Activated CD8-positive, alpha-beta memory T cell treated with anti-CD3 and anti-CD28 coated beads, Interleukin-2, amount 50 U/mL, for 24 hours (primary cell): ENCODE results near the gene OR52M1.

Source experiments
- DNase-seq: peaks from one replicate; pipeline ENCODE4 v3.0.0-alpha.2; 2020; ENCODE audit errors: extremely low read depth

The OR52M1 gene

DNA sequence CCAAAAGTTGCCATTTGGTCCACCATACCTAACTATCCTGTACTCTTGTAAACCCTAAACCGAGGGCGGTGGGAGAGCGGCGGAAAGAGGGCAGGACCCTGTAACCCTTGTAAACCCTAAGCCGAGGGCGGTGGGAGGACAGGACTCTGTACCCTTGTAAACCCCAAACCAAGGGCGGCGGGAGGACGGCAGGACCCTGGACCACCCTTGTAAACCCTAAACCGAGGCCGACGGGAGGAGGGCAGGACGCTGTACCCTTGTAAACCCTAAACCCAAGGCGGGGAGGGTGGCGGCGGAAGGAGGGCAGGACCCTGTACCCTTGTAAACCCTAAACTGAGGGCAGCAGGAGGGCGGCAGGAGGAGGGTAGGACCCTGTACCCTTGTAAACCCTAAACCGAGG lies 24.1 kb downstream of the OR52M1 start:
- no peak for DNase-seq

DNA sequence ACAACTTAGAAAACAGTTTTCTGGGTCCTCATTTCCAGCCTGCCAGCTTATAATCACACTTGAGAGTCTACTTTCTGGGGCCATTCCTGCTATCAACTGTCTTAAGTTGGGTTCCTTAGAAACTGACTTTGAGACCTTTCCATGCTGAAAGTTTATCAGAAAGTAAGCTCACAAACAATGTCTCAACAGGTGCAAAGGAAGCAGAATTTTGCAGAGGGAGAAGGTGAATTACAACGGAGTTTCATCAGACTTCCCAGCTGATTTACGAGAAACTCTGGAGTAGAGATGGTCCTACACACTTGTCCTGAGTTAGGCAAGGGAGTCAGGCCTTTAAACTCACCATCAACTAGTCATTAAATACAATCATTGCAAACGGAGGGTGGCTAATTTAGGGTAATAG lies 31.9 kb downstream of the OR52M1 start:
- DNase-seq: no peak

GRCh38 chr11:4577761-4578160 lies 32.8 kb downstream of the OR52M1 start:
- DNase-seq: no peak

GRCh38 chr11:4578624-4579023 lies 33.6 kb downstream of the OR52M1 start:
- DNase-seq: no peak

GRCh38 chr11:4580124-4580523 lies 35.1 kb downstream of the OR52M1 start:
- no peak for DNase-seq

GRCh38 chr11:4581443-4581842 lies 36.5 kb downstream of the OR52M1 start, which contains the start of gene OR52I2:
Gene OR52I2, plus strand, starts transcription at chr11:4581743.
- DNase-seq: no peak

DNA sequence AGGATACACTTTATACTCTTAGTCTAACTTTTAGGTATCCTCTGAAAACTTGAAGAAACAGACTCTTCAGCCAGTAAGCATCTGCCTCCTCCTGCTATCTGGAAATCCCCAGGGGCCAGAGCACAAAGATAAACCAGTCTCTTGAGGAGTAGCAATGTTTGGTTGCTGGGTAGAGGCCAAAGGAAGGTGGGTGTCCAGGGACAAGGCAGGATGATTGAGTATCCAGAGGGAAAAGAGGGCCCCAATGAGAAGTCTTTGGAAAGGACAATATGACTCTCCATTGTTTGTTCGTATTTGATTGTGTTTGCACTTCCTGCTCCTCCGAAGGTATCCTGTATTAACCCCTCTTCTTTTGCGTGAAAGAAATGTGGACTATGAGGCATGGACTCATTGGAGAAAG lies 44.0 kb downstream of the OR52M1 start:
- no peak for DNase-seq

DNA sequence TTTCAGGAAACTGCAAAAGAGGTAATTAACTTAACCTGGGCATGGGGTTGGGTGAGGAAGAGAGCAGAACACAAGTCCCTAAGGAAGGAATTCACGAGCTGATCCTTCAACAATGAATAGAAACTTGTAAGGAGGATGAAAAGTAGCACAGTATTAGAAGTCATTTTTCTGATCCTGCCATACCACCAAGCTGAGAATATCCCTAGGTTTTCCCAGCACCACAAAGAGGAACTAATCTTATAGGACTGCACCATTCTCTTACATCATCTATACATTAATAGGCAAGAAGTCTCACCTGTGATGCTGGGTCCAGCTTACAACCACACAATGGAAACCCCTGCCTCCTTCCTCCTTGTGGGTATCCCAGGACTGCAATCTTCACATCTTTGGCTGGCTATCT lies 48.7 kb downstream of the OR52M1 start, which contains the start of gene OR52I1:
OR52I1 (plus strand) TSS at position 301 of the 400 bp plus-strand sequence; CDS start at position 301, 0 bp downstream.
- no peak for DNase-seq
